ENCODE data around the gene MOV10L1. TPM values are rescaled to one million over a fixed set of nuclear protein-coding genes. Genes with fewer than 3 reads are reported as not detected.

Gene MOV10L1
- total RNA-seq, 4 donors from 2014 or later: 0.13 to 1.7 (median 1.6) TPM; not detected in 1

GRCh38 chr22:50101870-50102565, 12.2 kb downstream of the MOV10L1 start:
- 75% methylated on average over 10 of the region's 10 CpGs for WGBS, 2 donors
- no peak overlapping the region for H3K4me3 ChIP-seq (ENCODE audit: low read depth, poor library complexity, severe bottlenecking)
- intact Hi-C loops (cut with DNase I; ENCODE audit: low total_unique reads): no loop called here
- DNase-seq (ENCODE audit: low spot score in 2 of 2): no peak
- TF ChIP-seq CTCF (IDR thresholded peaks at IDR 0.05) (no peak), POLR2A (IDR thresholded peaks at IDR 0.05) (no peak)

- intact Hi-C loops (cut with DNase I; ENCODE audit: low total_unique reads): no loop called here
- WGBS, 2 donors: 42 to 46% methylated on average over 11 of the region's 11 CpGs
- TF ChIP-seq POLR2A (IDR thresholded peaks at IDR 0.05): no peak
- no peak for TF ChIP-seq CTCF (IDR thresholded peaks at IDR 0.05)
- no peak overlapping the region for H3K4me3 ChIP-seq (ENCODE audit: low read depth, poor library complexity, severe bottlenecking)
- no peak for DNase-seq (ENCODE audit: low spot score in 2 of 2)
Measured at GRCh38 chr22:50102946-50103345, 13.1 kb downstream of the MOV10L1 start.

- no peak for TF ChIP-seq CTCF (IDR thresholded peaks at IDR 0.05)
- TF ChIP-seq POLR2A (IDR thresholded peaks at IDR 0.05): no peak
- intact Hi-C loops (cut with DNase I; ENCODE audit: low total_unique reads): no loop called here
- no peak overlapping the region for H3K4me3 ChIP-seq (ENCODE audit: low read depth, poor library complexity, severe bottlenecking)
- no peak for DNase-seq (ENCODE audit: low spot score in 2 of 2)
- 76 to 81% methylated on average over 6 of the region's 6 CpGs for WGBS, 2 donors
Measured at GRCh38 chr22:50104141-50104544, 14.3 kb downstream of the MOV10L1 start.

- 29 to 38% methylated on average over 9 of the region's 9 CpGs for whole genome bisulfite sequencing, 2 donors
- DNase-seq (ENCODE audit: low spot score in 2 of 2): peak in 1 of 2 donors; percentile 38
- intact Hi-C loops (cut with DNase I; ENCODE audit: low total_unique reads): no loop called here
Measured at GRCh38 chr22:50105208-50106100, 15.6 kb downstream of the MOV10L1 start.

GRCh38 chr22:50107529-50107928, 17.7 kb downstream of the MOV10L1 start:
- 81 to 94% methylated on average over 9 of the region's 9 CpGs for WGBS, 2 donors
- intact Hi-C loops (cut with DNase I; ENCODE audit: low total_unique reads): no loop called here
- H3K4me3 ChIP-seq (ENCODE audit: low read depth, poor library complexity, severe bottlenecking): no peak overlapping the region
- TF ChIP-seq POLR2A (IDR thresholded peaks at IDR 0.05) (no peak), CTCF (IDR thresholded peaks at IDR 0.05) (no peak)
- DNase-seq (ENCODE audit: low spot score in 2 of 2): peak in 1 of 2 donors; percentile 70

More at GRCh38 chr22:50105208-50106100, 15.6 kb downstream of the MOV10L1 start:
- H3K4me3 ChIP-seq (ENCODE audit: low read depth, poor library complexity, severe bottlenecking): no peak overlapping the region
- TF ChIP-seq POLR2A (IDR thresholded peaks at IDR 0.05) (no peak), CTCF (IDR thresholded peaks at IDR 0.05) (no peak)

All from lower leg skin (tissue), 4 donors.